SK-N-MC (cell line): Measurements from ENCODE around the gene FIS1.

Experiments
- DNase-seq: peaks from one replicate; pipeline ENCODE4 v3.0.0-alpha.2; 2011; ENCODE audit warnings: low read depth, low spot score
- H3K27ac ChIP-seq: fragments of 200-600 bp; sonication (generic); 2 replicates; pipeline ENCODE4 v1.5.1; 2016; ENCODE audit warnings: mixed run types
- H3K36me3 ChIP-seq: fragments of 200-600 bp; sonication (generic); 2 replicates; pipeline ENCODE4 v1.6.1; 2017; ENCODE audit warnings: antibody characterized with exemption, low read length, mixed read lengths; ENCODE audit not compliant: insufficient read depth
- H3K4me3 ChIP-seq: fragments of 200-600 bp; sonication (generic); 2 replicates; pipeline ENCODE4 v1.5.1; 2016
- H3K9ac ChIP-seq: fragments of 200-600 bp; sonication (generic); 2 replicates; pipeline ENCODE4 v1.8.0; 2017; ENCODE audit warnings: mixed run types, mixed read lengths; ENCODE audit not compliant: insufficient read length
- H3K9me3 ChIP-seq: fragments of 200-600 bp; sonication (generic); 2 replicates; pipeline ENCODE4 v1.6.1; 2017; ENCODE audit warnings: low read depth, mild to moderate bottlenecking, antibody characterized with exemption, low read length, moderate library complexity, mixed read lengths
- EZH2 ChIP-seq: fragments of 200-600 bp; sonication (generic); IDR thresholded peaks from one replicate; pipeline ENCODE4 v1.6.1; 2017; ENCODE audit warnings: antibody characterized with exemption
- FOXP2 ChIP-seq: optimal IDR thresholded peaks from 2 replicates; pipeline ENCODE3; 2011; ENCODE audit warnings: mild to moderate bottlenecking, moderate library complexity; ENCODE audit not compliant: insufficient read depth; ENCODE audit errors: extremely low read length, control extremely low read depth
- POLR2AphosphoS5 ChIP-seq: IDR thresholded peaks from 2 replicates; pipeline ENCODE4 v1.6.1; 2012; ENCODE audit warnings: mild to moderate bottlenecking, low read depth, low read length, borderline replicate concordance

FIS1 gene

GRCh38 chr7:101237206-101238067, 7.4 kb downstream of the FIS1 start, which contains the start of gene CLDN15:
Gene CLDN15, minus strand, starts transcription at chr7:101237802. Its CDS starts 221 bp downstream, at chr7:101237581.
- no peaks in the 10 kb centered on the region; the same call in 1 of the 2 replicates for H3K36me3 ChIP-seq
- no peak within 1 kb of the TSS for H3K9ac ChIP-seq
- no peak for DNase-seq
- no peak within 1 kb of the TSS for H3K4me3 ChIP-seq
- H3K27ac ChIP-seq: peak within 1 kb of the TSS; percentile 43; the same call in 1 of the 2 replicates
- H3K9me3 ChIP-seq: no peaks in the 10 kb centered on the region
- no peak for TF ChIP-seq FOXP2
- TF ChIP-seq EZH2: no peak
- TF ChIP-seq POLR2AphosphoS5: no peak

DNA sequence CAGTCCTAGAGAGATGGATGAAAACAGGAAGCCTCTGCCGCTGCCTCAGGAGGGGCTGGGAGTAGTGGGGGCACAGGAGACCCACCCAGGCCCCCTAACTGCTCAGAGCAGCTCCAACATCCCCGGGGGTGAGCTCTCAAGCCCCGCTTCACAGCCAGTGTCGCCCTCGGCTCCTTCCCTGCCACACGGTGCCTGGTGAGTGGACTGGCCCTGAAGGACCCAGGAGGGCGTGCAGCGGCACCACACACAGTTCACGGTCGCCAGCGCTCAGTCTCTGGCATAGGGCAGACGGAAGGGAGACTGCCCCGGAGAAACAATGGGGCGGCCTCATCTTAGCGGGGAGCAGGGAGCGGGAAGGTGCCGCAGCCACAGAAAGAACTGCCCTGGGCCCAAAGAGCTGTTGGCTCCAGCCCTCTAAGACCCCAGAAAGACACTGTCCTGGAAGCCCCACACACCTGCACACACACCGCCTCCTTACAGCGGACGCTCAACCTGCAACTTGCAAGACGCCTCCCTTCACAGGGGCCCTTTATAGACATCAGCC, 8.5 kb downstream of the FIS1 start:
- H3K4me3 ChIP-seq: no peak overlapping the region
- DNase-seq: no peak
- H3K9me3 ChIP-seq: no peaks in the 10 kb centered on the region
- H3K9ac ChIP-seq: no peak overlapping the region
- H3K27ac ChIP-seq: no peak overlapping the region
- H3K36me3 ChIP-seq: no peaks in the 10 kb centered on the region; the same call in 1 of the 2 replicates
- TF ChIP-seq EZH2: no peak
- TF ChIP-seq POLR2AphosphoS5: no peak

GRCh38 chr7:101235522-101235921, 9.4 kb downstream of the FIS1 start:
- DNase-seq: no peak
- no peak overlapping the region for H3K9ac ChIP-seq
- no peak overlapping the region for H3K4me3 ChIP-seq
- H3K36me3 ChIP-seq: no peaks in the 10 kb centered on the region; the same call in 1 of the 2 replicates
- H3K9me3 ChIP-seq: no peaks in the 10 kb centered on the region
- H3K27ac ChIP-seq: no peak overlapping the region
- no peak for TF ChIP-seq POLR2AphosphoS5

DNA sequence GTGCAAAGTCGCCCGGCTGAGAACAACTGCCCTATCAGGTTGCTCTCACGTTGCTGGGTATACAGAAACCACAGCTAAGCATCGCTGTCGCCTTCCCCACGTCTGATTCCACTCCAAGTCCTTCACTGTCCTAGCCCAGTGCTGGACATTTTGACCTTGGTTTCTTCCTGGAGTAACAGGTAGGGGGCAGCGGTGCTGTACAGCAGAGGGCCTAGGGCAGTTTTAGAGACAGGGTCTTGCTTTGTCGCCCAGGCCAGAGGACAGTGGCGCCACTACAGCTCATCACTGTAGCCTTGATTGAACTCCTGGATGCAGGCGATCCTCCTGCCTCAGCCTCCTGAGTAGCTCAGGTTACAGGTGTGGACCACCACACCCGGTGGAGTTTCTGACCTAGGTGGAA, 9.8 kb downstream of the FIS1 start:
- no peaks in the 10 kb centered on the region for H3K9me3 ChIP-seq
- no peak overlapping the region for H3K9ac ChIP-seq
- H3K36me3 ChIP-seq: no peaks in the 10 kb centered on the region
- no peak overlapping the region for H3K4me3 ChIP-seq
- TF ChIP-seq EZH2 (no peak), FOXP2 (no peak), POLR2AphosphoS5 (no peak; the same call in 1 of the 2 replicates)
- no peak overlapping the region for H3K27ac ChIP-seq
- DNase-seq: no peak

DNA sequence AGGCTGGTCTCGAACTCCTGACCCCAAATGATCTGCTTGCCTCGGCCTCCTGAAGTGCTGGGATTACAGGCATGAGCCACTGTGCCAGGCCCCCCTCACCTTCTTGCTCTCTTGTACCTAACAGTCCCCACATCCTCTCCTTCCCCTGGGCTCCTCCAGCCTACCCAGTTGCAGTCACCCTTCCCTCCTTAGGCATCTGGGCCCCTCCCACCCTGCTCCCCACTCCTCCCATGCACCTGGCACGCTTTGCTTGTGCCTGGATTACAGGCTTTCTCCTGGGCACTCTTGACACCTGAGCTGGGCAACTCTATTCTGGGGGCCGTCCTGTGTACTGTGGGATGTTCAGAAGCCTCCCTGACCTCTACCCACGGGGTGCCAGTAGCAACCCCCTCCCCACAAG, 10.2 kb downstream of the FIS1 start:
- DNase-seq: no peak
- H3K9me3 ChIP-seq: no peaks in the 10 kb centered on the region
- H3K9ac ChIP-seq: no peak overlapping the region
- no peaks in the 10 kb centered on the region for H3K36me3 ChIP-seq
- no peak overlapping the region for H3K4me3 ChIP-seq
- no peak overlapping the region for H3K27ac ChIP-seq
- no peak for TF ChIP-seq EZH2
- no peak for TF ChIP-seq POLR2AphosphoS5
- no peak for TF ChIP-seq FOXP2

DNA sequence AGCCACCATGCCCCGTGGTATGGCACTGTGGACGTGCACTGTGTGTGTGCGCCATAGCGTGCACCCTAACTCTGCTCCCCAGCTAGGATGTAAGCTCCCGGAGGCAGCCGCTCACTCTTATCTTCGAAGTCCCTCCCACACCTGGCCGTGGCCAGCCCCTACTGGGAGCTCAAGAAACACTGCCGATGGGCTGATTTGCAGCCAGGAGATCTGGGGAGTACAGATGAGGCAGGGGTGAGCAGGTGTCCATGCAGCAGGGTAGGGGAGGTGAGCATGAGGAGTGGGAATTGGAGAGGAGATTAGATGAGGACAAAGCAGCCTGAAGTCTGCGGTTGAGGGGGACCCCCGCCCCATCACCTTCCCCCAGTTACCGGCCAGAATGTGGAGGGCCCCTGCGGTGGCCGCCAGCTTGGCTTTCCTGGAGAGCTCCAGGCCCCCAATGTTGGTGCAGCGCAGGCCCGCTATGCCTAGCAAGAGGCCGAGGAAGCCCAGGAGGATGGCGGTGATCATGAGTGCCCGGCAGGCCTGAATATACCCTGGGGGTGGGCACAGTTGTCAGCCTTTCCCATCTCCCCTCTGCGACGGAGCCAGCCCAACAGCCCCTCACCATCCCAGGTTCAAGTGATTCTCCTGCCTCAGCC, 10.9 kb downstream of the FIS1 start:
- TF ChIP-seq POLR2AphosphoS5: no peak
- TF ChIP-seq EZH2: no peak
- no peak for TF ChIP-seq FOXP2
- no peak overlapping the region for H3K9ac ChIP-seq
- H3K9me3 ChIP-seq: no peaks in the 10 kb centered on the region
- H3K36me3 ChIP-seq: no peaks in the 10 kb centered on the region
- H3K4me3 ChIP-seq: no peak overlapping the region
- no peak overlapping the region for H3K27ac ChIP-seq
- DNase-seq: no peak

DNA sequence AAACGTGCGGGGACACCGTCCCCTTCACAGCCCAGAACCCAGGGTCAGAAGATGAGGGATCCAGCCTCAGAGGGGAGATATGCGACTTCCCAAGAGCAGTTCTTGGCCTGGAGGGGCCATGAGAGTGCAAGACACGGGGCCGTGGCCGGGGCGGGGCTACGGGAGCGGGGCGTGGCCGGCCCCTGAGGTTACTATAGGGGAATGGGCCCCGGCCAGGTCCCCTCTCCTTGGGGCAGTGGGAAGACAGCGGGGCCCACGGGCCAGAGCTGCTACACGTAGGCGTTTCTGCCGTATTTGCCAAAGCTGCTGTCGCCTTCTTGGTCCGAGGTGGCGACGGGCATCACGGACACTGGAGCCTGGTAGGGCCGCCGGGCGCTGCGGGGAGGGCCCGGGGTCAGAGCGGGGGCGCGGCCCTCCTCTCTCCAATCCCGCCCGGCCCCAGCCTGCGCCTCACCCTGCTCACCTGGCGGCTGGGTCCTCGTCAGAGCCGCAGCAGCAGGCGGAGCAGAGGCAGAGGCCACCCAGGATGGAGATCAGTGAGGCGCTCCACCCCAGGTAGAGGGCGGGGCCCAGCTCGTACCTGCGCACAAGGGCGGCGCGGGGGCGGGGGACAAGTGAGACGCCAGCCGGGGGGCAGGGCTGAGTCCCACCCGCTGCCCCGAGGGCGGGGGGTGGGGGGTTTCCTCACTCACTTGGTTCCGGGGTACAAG, 12.6 kb downstream of the FIS1 start:
- no peak for TF ChIP-seq EZH2
- no peak for TF ChIP-seq POLR2AphosphoS5
- no peak for TF ChIP-seq FOXP2
- no peak overlapping the region for H3K9ac ChIP-seq
- no peak for DNase-seq
- no peak overlapping the region for H3K27ac ChIP-seq
- H3K9me3 ChIP-seq: no peaks in the 10 kb centered on the region
- no peak overlapping the region for H3K4me3 ChIP-seq
- no peaks in the 10 kb centered on the region for H3K36me3 ChIP-seq

- no peak overlapping the region for H3K9ac ChIP-seq
These were observed 13.2 kb downstream of the FIS1 start for GRCh38 chr7:101231644-101232043.

More at GRCh38 chr7:101231644-101232043, 13.2 kb downstream of the FIS1 start:
- Histone ChIP-seq H3K36me3 (no peaks in the 10 kb centered on the region), H3K4me3 (no peak overlapping the region), H3K9me3 (no peaks in the 10 kb centered on the region), H3K27ac (no peak overlapping the region)
- DNase-seq: no peak
- TF ChIP-seq POLR2AphosphoS5: no peak
